H1 (cell line): Measurements from ENCODE around the gene ATP13A2. TPM values are rescaled to one million over a fixed set of nuclear protein-coding genes. Genes with fewer than 3 reads are reported as not detected.

Experiments used
- BRCA1 ChIP-seq: IDR thresholded peaks from 2 replicates; pipeline ENCODE4 v1.6.1; 2012; ENCODE audit warnings: low read depth, low read length, improper control_type of control experiment
- polyA plus RNA-seq, 7 experiments: library from polyadenylated mRNA; depleted of rRNA in 3 of 7; stranded (reverse) in 5 of 7; unstranded in 2 of 7; fragments of >200 nt in 5 of 7; fragments of 200-250 nt in 2 of 7; gene quantifications; 1 replicate in 5 of 7; 2 replicates in 1 of 7; 4 replicates in 1 of 7; pipeline versions ENCODE4 v1.2.1 to v1.2.3, GENCODE V29; 2011 to 2013; ENCODE audit warnings: missing spikeins in 2 of 7, mixed read lengths in 2 of 7
- total RNA-seq: library from RNA; stranded (reverse); fragmentation: NEBNext Ultra II Directional; extraction: Animal tissue kit (Norgen Biotek cat#: 25700); gene quantifications from 2 replicates; pipeline ENCODE4 v1.2.1, GENCODE V29; 2021

The ATP13A2 gene
- total and polyA plus RNA-seq, 2 of the 8 experiments (the other 6 are each of a cell fraction or from before 2014, with no cell fraction given) = 82.1 to 83.6 TPM

GRCh38 chr1:17043676-17044075, 31.9 kb upstream of the ATP13A2 start (continued):
- no peak for TF ChIP-seq BRCA1
